Skeletal muscle tissue (tissue), 4 donors: ENCODE results near the gene PDGFD. TPM values are rescaled to one million over a fixed set of nuclear protein-coding genes. Genes with fewer than 3 reads are reported as not detected.

ENCODE experiments used
- H3K27ac ChIP-seq: one replicate; pipeline ENCODE4 v1.7.0; 2013; ENCODE audit warnings: mild to moderate bottlenecking, low read depth, low read length, inconsistent platforms
- H3K27me3 ChIP-seq, 3 donors: one replicate each; pipeline ENCODE4 v1.7.0; 2013; ENCODE audit warnings: low read length in 3 of 3; ENCODE audit not compliant: control insufficient read depth in 3 of 3, insufficient read depth in 3 of 3
- H3K36me3 ChIP-seq, 3 donors: one replicate each; pipeline ENCODE4 v1.7.0; 2013; ENCODE audit warnings: low read length in 3 of 3; ENCODE audit not compliant: control insufficient read depth in 3 of 3, insufficient read depth in 3 of 3
- H3K4me1 ChIP-seq, 3 donors: one replicate each; pipeline ENCODE4 v1.7.0; 2013; ENCODE audit warnings: low read length in 3 of 3, mild to moderate bottlenecking in 3 of 3; ENCODE audit not compliant: control insufficient read depth in 3 of 3, insufficient read depth in 3 of 3
- H3K4me3 ChIP-seq, 3 donors: one replicate each; pipeline ENCODE4 v1.7.0; 2013; ENCODE audit warnings: low read length in 3 of 3
- H3K9ac ChIP-seq, 3 donors: one replicate each; pipeline ENCODE4 v1.7.0; 2013; ENCODE audit warnings: low read length in 3 of 3, mild to moderate bottlenecking in 3 of 3, moderate library complexity in 2 of 3, low read depth in 1 of 3
- H3K9me3 ChIP-seq, 3 donors: one replicate each; pipeline ENCODE4 v1.7.0; 2013; ENCODE audit warnings: low read length in 3 of 3; ENCODE audit not compliant: control insufficient read depth in 3 of 3
- total RNA-seq: library from RNA; depleted of rRNA; stranded (reverse); fragments of >200 nt; gene quantifications from one replicate; pipeline ENCODE4 v1.2.3, GENCODE V29; 2014
- donor health status: Osteomylitis.

Gene PDGFD
- total RNA-seq, 1 donor from 2014 or later, result 24.0 TPM

DNA sequence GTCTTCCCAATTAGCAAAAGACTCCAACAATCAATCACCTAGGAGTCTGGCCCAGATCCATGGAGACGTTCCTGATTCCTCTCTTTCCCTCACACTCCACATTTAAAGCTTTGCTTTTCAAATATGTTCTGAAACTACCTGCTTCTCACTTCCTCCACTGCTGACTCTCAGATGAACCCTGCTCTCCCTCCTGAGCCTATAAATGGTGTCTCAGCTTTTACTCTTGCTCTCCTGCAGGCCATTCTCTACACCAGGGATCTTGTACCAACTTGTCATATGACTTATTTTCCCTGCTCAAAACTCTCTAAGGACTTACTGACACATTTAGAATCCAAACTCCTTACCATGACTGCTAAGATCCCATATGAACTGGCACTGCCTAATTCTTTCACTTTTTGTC, 265.9 kb downstream of the PDGFD start:
- H3K27ac ChIP-seq, result no peak overlapping the region
- no peaks in the 10 kb centered on the region for H3K4me1 ChIP-seq
- H3K9ac ChIP-seq, result no peak overlapping the region
- no peaks in the 10 kb centered on the region for H3K36me3 ChIP-seq
- H3K9me3 ChIP-seq, result no peaks in the 10 kb centered on the region
- no peak overlapping the region for H3K4me3 ChIP-seq
- H3K27me3 ChIP-seq, result no peaks in the 10 kb centered on the region

DNA sequence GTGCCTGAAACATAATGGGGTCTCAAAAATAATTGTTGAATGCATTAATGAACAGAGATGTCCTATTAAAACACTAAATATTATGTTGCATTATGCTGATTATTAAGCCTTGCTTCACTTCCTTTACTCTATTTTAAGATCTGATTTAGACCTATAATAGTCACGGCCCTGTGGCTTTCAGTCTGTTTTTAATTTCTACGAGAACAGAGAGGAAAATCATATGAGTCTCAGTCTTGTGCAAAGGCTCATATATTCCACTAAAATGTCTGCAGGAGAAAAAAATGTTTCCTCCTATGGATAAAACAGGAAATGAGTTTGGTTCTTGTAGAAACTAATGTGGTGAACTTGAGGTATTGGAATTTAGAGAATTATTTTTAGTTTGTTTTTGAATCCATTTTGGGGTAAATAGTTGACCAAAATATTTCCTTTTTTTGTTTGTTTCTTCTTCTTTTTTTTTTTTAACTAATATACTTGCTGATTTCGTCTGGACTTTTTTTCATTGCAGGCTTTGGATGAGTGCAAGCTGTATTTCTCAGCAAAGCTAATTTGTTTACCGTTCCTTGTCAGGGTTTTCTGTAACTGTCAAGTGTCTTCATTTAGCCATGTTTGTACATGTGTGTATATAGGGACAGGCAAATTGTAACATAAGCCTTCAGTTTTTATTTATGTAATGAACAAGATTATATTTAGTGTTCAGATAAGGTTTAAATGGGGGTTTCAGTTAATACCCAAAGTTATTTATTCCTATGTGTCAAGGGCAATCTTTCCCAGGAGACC, 266.6 kb downstream of the PDGFD start:
- no peak overlapping the region for H3K27ac ChIP-seq
- H3K36me3 ChIP-seq, result no peaks in the 10 kb centered on the region

DNA sequence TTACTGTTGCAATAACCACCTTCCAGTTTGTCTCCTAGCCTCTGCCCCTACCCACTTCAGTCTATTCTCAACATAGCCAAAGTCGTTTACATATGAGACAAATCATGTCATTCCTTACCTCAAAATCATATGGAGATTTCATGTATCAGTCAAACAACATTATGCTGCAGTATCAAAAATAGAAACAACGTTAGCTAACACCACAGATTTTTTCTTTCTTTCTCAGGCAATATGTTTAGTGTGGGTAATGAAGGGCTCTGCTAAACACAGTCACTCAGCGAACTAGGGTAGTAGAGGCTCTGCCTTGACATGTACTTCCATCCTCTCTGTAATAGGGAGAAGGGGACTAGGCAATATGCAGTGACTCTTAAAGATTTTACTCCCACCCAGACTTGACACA, 268.8 kb downstream of the PDGFD start:
- Histone ChIP-seq H3K9ac (no peak overlapping the region), H3K27ac (no peak overlapping the region), H3K9me3 (peaks cover 0 to 2% (median 0%) of the 10 kb centered on the region in 3 donors), H3K36me3 (no peaks in the 10 kb centered on the region), H3K4me3 (no peak overlapping the region), H3K27me3 (no peaks in the 10 kb centered on the region), H3K4me1 (no peaks in the 10 kb centered on the region)

More for the DNA sequence above, 266.6 kb downstream of the PDGFD start:
- H3K9me3 ChIP-seq, result no peaks in the 10 kb centered on the region
- no peaks in the 10 kb centered on the region for H3K27me3 ChIP-seq
- no peak overlapping the region for H3K9ac ChIP-seq
- H3K4me1 ChIP-seq, result no peaks in the 10 kb centered on the region
- no peak overlapping the region for H3K4me3 ChIP-seq

DNA sequence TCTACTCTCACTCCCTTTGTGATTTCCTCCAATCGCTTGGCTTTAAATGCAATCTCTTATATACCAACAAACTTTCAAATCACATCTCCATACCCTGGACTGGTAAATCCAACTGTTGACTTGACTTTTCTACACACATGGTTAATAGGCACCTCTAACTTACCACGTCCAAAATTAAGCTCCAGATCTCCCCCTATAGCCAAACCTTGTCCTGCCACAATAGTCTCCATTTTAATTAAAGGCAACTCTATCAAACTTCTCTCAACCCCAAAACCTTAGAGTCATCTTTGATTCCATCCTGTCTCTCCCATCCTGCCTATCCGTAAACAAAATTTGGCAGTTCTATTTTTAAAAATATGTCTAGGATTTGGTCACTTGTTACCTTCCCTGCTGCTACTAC, 269.3 kb downstream of the PDGFD start:
- H3K27ac ChIP-seq, result no peak overlapping the region
- H3K4me3 ChIP-seq, result no peak overlapping the region
- peaks cover 0 to 2% (median 0%) of the 10 kb centered on the region in 3 donors for H3K9me3 ChIP-seq
- no peaks in the 10 kb centered on the region for H3K36me3 ChIP-seq
- no peak overlapping the region for H3K9ac ChIP-seq
- no peaks in the 10 kb centered on the region for H3K27me3 ChIP-seq
- no peaks in the 10 kb centered on the region for H3K4me1 ChIP-seq

DNA sequence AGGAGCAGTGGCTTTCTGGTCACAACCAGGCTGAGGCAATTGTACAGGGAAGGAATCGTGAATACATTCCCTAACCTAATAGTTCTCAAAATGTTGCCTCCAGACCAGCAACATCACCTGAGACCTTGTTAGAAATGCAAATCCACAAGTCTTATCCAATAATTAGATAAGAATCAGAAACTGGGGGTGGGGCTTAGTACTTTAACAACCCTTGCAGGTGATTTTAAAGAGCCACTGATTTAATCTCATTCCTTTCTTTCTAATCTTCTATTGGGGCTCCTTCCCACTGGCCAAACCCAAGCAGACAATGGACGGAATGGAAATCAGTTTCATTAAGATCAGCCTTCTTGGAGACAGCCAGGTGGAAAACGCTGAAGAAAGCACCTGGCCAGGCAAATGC, 269.9 kb downstream of the PDGFD start:
- Histone ChIP-seq H3K9me3 (peaks cover 0 to 2% (median 0%) of the 10 kb centered on the region in 3 donors), H3K36me3 (no peaks in the 10 kb centered on the region), H3K27ac (no peak overlapping the region), H3K27me3 (no peaks in the 10 kb centered on the region), H3K4me3 (no peak overlapping the region), H3K4me1 (no peaks in the 10 kb centered on the region), H3K9ac (no peak overlapping the region)

DNA sequence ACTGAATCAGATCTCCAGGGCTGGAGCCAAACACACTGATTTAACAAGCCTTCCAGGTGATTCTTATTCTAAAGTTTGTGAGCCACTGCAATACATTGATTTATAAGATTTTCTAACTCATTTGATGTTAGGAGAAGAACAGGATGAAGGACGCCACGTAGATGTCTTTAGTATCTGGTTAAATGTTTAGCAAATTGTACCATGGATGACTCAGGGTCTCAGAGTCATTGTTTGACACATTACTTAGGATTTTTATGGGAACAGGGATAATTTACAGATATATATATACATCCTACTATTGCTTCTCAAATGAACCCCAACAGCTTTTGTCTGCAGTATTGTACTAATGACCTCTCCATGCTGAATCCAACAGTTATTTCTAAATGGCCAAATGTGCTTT, 270.6 kb downstream of the PDGFD start:
- Histone ChIP-seq H3K36me3 (no peaks in the 10 kb centered on the region), H3K4me1 (no peaks in the 10 kb centered on the region), H3K27me3 (no peaks in the 10 kb centered on the region), H3K9me3 (peaks cover 0 to 2% (median 0%) of the 10 kb centered on the region in 3 donors), H3K27ac (no peak overlapping the region), H3K4me3 (no peak overlapping the region), H3K9ac (no peak overlapping the region)

DNA sequence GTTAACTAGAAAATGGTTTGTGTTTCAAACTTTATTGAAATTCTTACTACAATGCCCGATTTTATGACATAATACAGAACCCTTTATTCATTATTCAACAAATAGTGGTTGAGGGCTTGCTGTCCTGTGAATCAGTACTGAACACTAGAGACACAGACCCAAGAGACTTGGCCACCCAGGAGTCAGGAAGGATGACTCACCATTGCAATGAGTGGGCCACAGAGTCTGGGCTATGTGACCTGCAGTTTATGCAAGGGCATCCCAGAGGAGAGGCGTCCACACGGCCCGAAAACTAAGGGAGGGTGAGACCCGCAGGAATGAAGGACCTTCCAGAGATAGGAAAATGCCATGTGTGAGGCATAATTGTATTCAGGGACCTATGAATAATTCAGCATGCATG, 271.3 kb downstream of the PDGFD start:
- no peaks in the 10 kb centered on the region for H3K27me3 ChIP-seq
- H3K4me3 ChIP-seq, result no peak overlapping the region
- H3K9ac ChIP-seq, result no peak overlapping the region
- H3K27ac ChIP-seq, result no peak overlapping the region
- no peaks in the 10 kb centered on the region for H3K4me1 ChIP-seq
- H3K9me3 ChIP-seq, result peaks cover 0 to 2% (median 0%) of the 10 kb centered on the region in 3 donors
- H3K36me3 ChIP-seq, result no peaks in the 10 kb centered on the region

DNA sequence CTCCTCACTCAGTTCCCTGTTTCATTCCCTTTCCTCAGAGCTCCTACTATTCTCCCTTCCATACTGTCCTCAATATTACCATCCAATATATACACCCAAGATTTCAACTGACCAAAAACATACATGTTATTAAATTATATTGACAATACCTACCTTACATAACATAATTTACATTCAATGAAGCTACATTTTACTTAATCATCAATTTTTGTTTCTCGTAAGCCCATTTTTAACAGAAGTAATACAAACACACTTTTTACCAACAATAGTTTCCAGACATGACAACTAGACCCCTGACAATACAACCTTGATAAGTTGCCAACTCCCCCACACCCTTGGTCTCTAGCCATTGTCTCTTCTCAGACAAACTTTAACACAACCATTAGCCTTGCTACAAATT, 273.3 kb downstream of the PDGFD start:
- Histone ChIP-seq H3K4me3 (no peak overlapping the region), H3K9me3 (peaks cover 0 to 2% (median 0%) of the 10 kb centered on the region in 3 donors), H3K9ac (no peak overlapping the region), H3K27ac (no peak overlapping the region), H3K27me3 (no peaks in the 10 kb centered on the region), H3K4me1 (no peaks in the 10 kb centered on the region), H3K36me3 (no peaks in the 10 kb centered on the region)

DNA sequence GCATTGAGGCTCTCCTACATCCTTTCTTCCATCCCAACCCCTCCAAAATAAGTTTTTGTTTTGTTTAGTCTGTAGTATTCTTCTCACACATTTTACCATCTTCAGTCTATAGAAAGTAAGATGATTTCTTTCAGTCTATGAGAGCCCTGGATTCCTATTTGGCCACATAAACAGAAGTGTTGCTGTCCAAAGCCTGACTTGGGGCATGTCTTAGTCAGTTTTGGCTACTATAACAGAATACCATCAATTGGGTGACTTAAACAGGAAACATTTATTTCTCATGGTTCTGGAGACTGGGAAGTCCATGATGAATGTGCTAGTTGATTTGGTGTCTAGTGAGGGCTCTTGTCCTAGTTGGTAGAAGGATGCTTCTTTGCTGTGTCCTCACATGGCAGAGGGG, 274.3 kb downstream of the PDGFD start:
- Histone ChIP-seq H3K9me3 (peaks cover 0 to 2% (median 0%) of the 10 kb centered on the region in 3 donors), H3K36me3 (no peaks in the 10 kb centered on the region), H3K9ac (no peak overlapping the region), H3K4me1 (no peaks in the 10 kb centered on the region), H3K27ac (no peak overlapping the region), H3K4me3 (no peak overlapping the region), H3K27me3 (no peaks in the 10 kb centered on the region)

DNA sequence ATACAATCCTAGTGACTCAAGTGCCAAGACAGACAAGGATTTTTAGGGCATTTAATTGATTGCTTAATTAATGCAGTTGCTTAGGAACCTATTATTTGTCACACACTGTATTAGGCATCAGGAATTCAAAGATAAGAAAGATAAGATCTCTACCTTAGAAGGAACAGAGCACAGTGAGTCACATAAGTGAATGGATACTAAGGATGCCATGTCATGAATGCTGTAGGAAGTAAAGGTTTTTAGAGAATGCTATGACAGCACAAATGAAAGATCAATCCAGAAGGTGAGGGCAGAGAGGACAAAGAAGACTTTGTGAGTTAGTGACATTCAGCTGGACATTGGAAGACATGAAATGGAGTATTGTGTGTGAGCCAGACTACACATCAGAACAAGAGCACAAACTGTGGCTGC, 275.4 kb downstream of the PDGFD start:
- no peak overlapping the region for H3K9ac ChIP-seq
- H3K9me3 ChIP-seq, result peaks cover 0 to 2% (median 0%) of the 10 kb centered on the region in 3 donors
- H3K27me3 ChIP-seq, result no peaks in the 10 kb centered on the region
- H3K36me3 ChIP-seq, result no peaks in the 10 kb centered on the region
- no peak overlapping the region for H3K4me3 ChIP-seq
- no peaks in the 10 kb centered on the region for H3K4me1 ChIP-seq
- no peak overlapping the region for H3K27ac ChIP-seq
